Activated T-helper 17 cell treated with anti-CD3 and anti-CD28 coated beads, Interleukin-2, amount 50 U/mL, for 72 hours (primary cell): ENCODE results near the gene KRTAP12-1. TPM values are rescaled to one million over a fixed set of nuclear protein-coding genes. Genes with fewer than 3 reads are reported as not detected.

Source experiments
- ATAC-seq: fragments of 150-1000 bp; cut with Tn5 transposase; replicated peaks from 2 replicates; pipeline ENCODE4 v1.10.0; 2021; ENCODE audit warnings: mild to moderate bottlenecking, moderate library complexity
- H3K27ac Mint-ChIP-seq: one replicate; pipeline ENCODE4 v1.8.0; 2022; ENCODE audit warnings: mixed read lengths
- H3K27me3 Mint-ChIP-seq: one replicate; pipeline ENCODE4 v1.8.0; 2022; ENCODE audit warnings: mixed read lengths
- H3K36me3 Mint-ChIP-seq: one replicate; pipeline ENCODE4 v1.8.0; 2022; ENCODE audit warnings: low read depth, mild to moderate bottlenecking, mixed read lengths
- H3K4me1 Mint-ChIP-seq: one replicate; pipeline ENCODE4 v1.8.0; 2022; ENCODE audit warnings: mixed read lengths
- H3K4me3 Mint-ChIP-seq: one replicate; pipeline ENCODE4 v1.8.0; 2022; ENCODE audit warnings: mild to moderate bottlenecking, mixed read lengths
- H3K9me3 Mint-ChIP-seq: one replicate; pipeline ENCODE4 v1.8.0; 2022; ENCODE audit warnings: mixed read lengths
- total RNA-seq, 2 donors: library from RNA; stranded (reverse); gene quantifications; one replicate each; pipeline ENCODE4 v1.2.3, GENCODE V29; 2022

Gene KRTAP12-1
- total RNA-seq, 2 donors from 2014 or later: not detected

DNA sequence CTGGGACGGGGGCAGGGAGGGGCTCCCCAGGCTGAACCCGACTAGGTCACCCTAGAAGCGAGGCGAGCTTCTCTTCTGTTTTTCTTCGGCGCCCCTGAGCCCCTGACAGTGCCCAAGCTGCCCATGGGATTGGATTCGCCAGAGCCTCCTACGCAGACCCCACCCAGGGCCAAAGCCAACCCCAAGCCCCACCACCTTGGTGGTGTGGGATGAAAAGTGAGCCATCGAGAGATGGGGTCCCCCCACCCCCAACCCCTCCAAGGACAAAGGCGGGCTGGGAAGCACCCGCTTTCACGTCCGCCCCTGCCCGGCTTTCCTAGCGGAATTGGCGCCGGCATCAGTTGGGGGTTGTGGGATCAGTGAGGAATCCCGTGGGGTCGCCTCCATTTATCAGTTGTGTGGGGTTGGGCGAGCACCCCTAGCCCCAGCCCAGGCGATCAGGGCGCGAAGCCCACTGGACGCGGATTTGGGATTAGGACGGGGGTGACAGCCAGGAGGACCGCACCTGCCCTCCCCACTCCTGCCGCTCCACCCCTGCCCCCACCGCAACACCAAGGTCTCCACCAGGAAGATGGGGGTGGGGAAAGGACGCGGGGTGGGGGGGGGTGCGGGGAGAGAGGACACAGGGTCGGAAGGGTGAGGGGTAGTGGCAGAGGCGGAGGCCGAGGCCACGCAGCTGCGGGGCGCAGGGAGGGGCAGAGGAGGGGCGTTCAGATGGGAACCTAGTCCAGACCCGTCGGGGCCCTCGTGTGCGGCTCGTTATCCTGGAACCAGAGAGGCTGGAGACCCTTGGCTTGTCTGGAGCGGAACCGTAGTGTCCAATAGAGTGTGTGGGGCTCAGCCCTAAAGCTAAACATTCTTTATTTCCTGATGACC, 25.0 kb upstream of the KRTAP12-1 start:
- Mint-ChIP-seq H3K27ac (no peak overlapping the region), H3K9me3 (no peaks in the 10 kb centered on the region), H3K27me3 (peaks cover 46% of the 10 kb centered on the region), H3K4me3 (no peak overlapping the region), H3K4me1 (peaks cover 22% of the 10 kb centered on the region), H3K36me3 (no peaks in the 10 kb centered on the region)
- no peak for ATAC-seq

DNA sequence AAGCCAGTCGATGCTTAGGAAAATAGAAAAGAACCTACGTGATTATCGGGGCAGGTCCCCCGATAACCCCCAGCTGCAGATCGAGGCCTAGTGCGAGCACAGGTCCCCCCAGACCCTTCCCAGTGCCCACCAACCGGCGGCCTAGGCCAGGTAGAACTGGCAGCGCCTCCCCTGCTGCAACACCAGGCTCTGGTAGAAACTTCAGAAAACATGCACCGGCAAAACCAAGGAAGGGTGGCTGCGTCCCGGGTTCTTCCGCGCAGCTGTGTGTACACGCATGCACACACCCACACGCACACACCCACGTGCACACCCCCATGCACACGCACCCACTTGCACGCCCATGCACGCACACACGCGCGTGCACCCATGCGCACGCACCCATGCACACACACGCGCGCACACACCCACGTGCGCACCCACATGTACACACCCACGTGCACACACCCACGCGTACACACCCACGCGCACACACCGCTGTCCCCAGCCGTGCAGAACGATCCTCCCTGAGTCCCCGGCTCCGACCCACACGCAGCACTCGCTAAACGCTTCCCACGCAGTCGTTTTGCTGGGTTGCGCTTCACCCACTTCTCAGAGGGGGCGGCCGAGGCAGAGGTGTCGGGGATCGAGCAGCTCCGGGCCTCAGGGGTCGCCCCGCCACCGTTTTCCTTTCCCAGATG, 24.2 kb upstream of the KRTAP12-1 start:
- H3K27me3 Mint-ChIP-seq: peaks cover 50% of the 10 kb centered on the region
- ATAC-seq: no peak
- no peaks in the 10 kb centered on the region for H3K36me3 Mint-ChIP-seq
- peaks cover 16% of the 10 kb centered on the region for H3K4me1 Mint-ChIP-seq
- no peak overlapping the region for H3K4me3 Mint-ChIP-seq
- no peaks in the 10 kb centered on the region for H3K9me3 Mint-ChIP-seq
- H3K27ac Mint-ChIP-seq: no peak overlapping the region

DNA sequence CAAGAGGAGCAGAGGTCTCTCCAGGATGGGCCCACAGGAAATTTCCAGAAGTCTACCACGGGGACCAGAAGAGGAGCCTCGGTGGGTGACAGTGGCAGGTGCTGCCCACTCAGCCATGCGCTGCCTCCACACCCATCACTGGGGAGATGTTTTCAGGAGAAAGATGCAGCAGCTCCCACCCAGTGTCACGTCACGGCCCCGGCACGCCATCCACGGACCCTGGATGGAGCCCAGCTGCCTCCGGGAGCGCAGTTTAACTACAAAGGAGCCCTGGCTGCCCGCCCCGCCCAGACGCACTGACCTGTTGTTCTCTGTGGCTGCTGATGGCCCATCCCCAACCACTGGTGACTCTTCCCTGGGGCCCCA, 22.7 kb upstream of the KRTAP12-1 start:
- Mint-ChIP-seq H3K36me3 (no peaks in the 10 kb centered on the region), H3K4me3 (no peak overlapping the region), H3K4me1 (peaks cover 11% of the 10 kb centered on the region), H3K27ac (no peak overlapping the region), H3K9me3 (no peaks in the 10 kb centered on the region), H3K27me3 (peaks cover 50% of the 10 kb centered on the region)
- ATAC-seq: no peak

DNA sequence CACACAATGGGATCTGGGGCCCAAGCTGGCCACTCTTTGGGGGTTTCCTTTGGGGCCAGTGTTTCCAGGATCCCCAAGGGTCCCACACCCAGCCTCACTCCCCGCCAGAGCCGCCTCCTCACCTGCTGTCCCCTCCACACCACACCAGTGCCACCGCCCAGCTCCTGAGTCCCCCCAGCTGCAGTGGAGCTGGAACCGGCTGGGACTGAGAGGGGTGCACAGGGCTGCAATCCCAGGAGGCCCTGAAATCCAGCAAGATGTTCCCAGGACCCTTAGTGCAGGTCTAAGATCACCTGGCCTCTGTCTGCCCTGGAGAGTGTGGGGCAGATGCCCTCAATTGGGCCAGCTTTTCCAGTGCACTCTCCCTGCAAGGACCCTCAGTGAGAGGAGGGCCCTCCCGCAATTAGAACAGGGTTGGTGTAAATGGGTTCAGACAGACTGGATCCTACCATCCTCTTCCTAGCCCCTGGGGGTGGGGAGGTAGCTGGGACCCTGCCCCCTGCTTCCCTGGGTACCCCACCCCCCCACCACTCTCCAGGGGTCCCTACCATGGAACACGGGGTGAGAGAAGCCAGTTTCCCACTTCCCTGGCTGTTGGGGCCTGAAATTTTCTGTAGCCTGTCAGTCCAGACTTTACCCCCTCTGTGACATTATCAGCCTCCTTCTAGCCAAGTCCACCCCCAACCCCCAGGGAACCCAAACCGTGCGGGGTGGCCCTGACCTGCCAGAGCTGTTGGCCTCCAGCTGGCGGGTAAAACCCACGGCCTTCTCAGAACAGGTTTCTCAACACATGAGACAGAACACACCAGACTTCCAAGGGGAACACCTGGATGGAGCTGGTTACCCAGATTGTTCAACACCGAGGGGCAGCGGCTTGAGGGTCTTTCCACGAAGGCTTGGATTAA, 22.0 kb upstream of the KRTAP12-1 start:
- no peak overlapping the region for H3K4me3 Mint-ChIP-seq
- H3K4me1 Mint-ChIP-seq: peaks cover 9% of the 10 kb centered on the region
- ATAC-seq: no peak
- H3K27ac Mint-ChIP-seq: no peak overlapping the region
- no peaks in the 10 kb centered on the region for H3K9me3 Mint-ChIP-seq
- peaks cover 49% of the 10 kb centered on the region for H3K27me3 Mint-ChIP-seq
- no peaks in the 10 kb centered on the region for H3K36me3 Mint-ChIP-seq

DNA sequence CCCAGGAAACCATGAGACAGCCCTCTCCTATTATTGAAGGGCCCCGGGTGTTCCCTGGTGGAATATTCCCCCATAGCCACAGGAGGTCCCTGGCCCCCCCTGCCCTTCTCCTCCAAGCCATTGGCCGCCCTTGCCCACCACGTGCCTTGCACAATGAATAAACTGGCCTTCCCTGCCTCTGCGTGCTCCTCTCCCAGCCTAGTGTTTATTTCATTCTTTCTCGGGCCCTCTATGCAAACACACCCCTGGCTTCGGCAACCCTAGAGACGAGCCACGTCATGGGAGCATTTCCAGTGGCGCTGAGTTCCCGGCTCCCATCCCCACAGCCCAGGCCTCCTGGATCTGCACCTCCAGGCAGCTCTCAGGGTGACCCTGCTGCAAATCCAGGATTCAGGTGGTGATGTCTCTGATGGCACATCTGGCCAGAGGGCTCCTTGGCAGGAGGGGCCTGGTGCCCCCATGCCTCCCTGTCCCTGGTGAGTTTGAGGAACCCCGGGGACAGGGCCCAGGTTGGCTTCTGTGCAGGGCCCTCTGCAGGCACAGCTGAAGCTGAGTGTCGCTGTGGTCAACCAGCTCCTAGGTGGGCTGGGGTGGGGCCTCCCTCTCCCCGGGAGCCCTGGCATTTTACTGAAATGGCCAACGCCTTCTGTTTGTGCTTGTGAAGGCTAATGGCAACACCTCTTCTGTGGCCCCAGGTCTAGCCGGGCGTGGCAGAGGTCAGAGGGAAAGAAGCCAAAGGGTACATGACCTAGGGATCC, 21.2 kb upstream of the KRTAP12-1 start:
- Mint-ChIP-seq H3K27ac (no peak overlapping the region), H3K9me3 (no peaks in the 10 kb centered on the region), H3K27me3 (peaks cover 52% of the 10 kb centered on the region), H3K4me3 (no peak overlapping the region), H3K4me1 (peaks cover 9% of the 10 kb centered on the region), H3K36me3 (no peaks in the 10 kb centered on the region)
- ATAC-seq: no peak

DNA sequence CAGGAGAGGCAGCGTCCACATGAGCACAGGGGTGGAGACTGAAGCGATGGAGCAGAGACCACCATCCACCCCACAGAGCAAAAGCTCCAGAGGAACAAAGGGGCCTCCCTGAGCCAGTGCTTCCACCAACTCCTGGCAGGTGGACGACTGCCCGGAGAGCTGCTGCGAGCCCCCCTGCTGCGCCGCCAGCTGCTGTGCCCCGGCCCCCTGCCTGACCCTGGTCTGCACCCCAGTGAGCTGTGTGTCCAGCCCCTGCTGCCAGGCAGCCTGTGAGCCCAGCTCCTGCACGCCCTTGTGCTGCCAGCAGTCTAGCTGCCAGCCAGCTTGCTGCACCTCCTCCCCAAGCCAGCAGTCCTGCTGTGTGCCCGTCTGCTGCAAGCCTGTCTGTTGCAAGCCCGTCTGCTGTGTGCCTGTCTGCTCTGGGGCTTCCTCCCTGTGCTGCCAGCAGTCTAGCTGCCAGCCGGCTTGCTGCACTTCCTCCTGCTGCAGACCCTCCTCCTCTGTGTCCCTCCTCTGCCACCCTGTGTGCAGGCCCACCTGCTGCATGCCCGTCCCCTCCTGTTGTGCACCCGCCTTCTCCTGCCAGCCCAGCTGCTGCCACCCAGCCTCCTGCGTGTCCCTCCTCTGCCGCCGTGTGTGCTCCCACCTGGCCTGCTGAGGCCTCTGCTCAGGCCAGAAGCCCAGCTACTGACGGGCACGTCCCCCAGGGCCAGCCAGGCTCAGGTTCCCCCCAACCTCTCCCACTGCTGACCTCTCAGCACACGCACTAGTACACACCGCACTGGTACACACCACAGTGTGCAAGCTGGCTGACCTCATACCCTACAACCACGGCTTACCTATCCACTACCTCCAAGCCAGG, 20.4 kb upstream of the KRTAP12-1 start:
- no peak overlapping the region for H3K27ac Mint-ChIP-seq
- ATAC-seq: no peak
- H3K27me3 Mint-ChIP-seq: peaks cover 60% of the 10 kb centered on the region
- peaks cover 13% of the 10 kb centered on the region for H3K4me1 Mint-ChIP-seq
- H3K9me3 Mint-ChIP-seq: no peaks in the 10 kb centered on the region
- no peaks in the 10 kb centered on the region for H3K36me3 Mint-ChIP-seq
- no peak overlapping the region for H3K4me3 Mint-ChIP-seq

DNA sequence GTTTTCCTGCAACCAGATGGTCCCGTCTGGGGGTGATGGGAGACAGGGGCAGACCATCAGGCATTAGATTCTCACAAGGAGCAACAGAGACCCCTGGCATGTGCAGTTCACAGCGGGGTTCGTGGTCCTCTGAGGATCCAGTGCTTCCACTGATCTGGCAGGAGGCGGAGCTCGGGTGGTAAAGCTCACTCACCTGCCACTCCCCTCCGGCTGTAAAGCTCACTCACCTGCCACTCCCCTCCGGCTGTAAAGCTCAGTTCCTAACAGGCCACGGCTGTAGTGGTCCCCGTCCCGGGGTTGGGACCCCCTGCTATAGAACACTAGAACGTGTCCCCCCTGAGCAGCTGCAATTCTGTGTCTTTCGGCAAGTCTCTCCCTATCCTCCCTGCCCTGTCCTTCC, 19.6 kb upstream of the KRTAP12-1 start:
- no peak for ATAC-seq
- Mint-ChIP-seq H3K9me3 (no peaks in the 10 kb centered on the region), H3K4me3 (no peak overlapping the region), H3K4me1 (peaks cover 13% of the 10 kb centered on the region), H3K36me3 (no peaks in the 10 kb centered on the region), H3K27ac (no peak overlapping the region), H3K27me3 (peaks cover 66% of the 10 kb centered on the region)

DNA sequence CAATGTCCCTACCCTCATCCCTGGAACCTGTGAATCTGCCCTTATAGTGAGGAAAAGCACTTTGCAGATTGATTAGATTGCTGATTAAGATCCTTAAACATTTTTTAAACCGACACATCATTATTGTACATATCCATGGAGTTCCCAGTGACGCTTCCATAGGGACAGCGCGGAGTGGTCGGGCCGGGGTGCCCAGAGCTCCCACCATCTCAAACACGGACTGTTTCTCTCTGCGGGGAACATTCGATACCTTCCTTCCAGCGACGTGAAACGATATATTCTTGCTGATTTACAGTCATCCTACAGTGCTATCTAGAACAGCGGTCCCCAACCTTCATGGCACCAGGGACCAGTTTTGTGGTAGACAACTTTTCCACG, 19.0 kb upstream of the KRTAP12-1 start:
- no peak for ATAC-seq
- H3K27me3 Mint-ChIP-seq: peaks cover 66% of the 10 kb centered on the region

DNA sequence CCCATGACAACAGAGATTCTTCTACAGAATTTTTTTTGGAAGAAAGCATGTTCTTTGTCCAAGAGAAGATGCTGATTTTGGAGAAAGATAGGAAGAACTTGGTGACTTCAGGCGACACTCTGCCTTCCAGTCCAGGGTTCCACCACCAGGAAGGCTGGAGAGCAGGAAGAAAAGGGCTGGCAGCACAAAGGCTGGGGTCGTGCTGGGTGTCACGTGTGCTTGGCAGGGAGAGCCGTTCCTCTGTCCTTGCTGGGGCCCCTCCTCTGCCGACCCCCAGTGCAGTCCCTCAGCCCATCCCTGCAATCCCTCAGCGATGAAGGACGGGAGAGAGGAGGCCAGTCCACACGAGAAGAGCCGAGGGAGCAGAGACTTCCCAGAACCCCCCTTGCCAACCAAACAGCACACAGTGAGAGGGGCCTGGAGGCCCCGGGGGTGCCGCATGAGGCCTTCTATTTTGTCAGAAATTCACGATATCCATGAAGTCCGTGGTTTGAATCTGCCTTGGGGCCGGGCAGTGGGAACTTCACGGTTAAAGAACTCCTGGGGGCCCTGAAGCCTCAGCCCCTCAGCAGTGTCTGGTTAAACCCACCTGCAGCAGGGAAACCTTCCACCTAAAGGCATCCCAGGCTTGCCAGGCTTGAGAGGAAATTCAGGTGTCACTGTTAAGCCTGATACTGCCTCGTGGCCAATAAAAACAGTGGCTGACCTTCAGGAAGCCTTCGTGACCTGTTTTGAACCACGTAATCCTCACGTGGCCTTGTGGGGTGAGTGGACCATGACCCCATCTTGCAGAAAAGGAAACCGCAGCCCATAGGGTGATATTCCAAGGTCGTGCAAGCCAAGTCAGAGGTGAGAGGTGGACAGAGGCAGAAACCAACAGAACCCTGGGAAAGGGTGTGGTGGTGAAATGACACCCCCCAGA, 18.4 kb upstream of the KRTAP12-1 start:
- H3K9me3 Mint-ChIP-seq: no peaks in the 10 kb centered on the region
- H3K27me3 Mint-ChIP-seq: peaks cover 61% of the 10 kb centered on the region
- H3K4me1 Mint-ChIP-seq: peaks cover 13% of the 10 kb centered on the region
- no peaks in the 10 kb centered on the region for H3K36me3 Mint-ChIP-seq
- no peak overlapping the region for H3K4me3 Mint-ChIP-seq
- H3K27ac Mint-ChIP-seq: no peak overlapping the region
- ATAC-seq: no peak

More for the DNA sequence above, 19.0 kb upstream of the KRTAP12-1 start:
- no peak overlapping the region for H3K4me3 Mint-ChIP-seq
- no peaks in the 10 kb centered on the region for H3K36me3 Mint-ChIP-seq
- H3K9me3 Mint-ChIP-seq: no peaks in the 10 kb centered on the region
- no peak overlapping the region for H3K27ac Mint-ChIP-seq
- peaks cover 13% of the 10 kb centered on the region for H3K4me1 Mint-ChIP-seq

DNA sequence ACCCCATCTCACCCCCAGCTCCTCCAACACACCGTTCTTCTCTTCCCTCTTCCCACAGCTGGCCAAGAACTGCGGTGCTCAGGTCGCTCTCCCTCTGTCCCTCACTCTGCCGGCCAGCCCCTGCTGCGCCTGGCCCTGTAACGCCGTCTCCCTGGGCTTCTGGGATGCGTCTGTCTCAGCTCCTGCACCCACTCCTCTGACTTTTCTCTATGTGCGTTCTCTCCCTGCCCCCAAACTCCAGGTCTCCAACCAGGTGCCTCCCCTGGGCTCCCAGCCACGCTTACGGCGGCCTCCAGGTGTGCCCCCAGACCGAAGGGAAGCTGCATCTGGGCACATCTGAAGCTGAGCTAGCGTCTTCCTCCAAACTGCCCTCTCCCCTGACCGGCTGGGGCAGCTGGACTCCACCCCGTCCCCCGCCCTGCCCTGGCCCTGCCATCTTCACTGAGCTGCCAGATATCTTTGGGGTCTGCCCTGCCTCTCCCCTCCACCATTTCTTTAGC, 17.6 kb upstream of the KRTAP12-1 start:
- H3K27me3 Mint-ChIP-seq: peaks cover 54% of the 10 kb centered on the region
- ATAC-seq: no peak
- H3K36me3 Mint-ChIP-seq: no peaks in the 10 kb centered on the region
- peaks cover 13% of the 10 kb centered on the region for H3K4me1 Mint-ChIP-seq
- no peak overlapping the region for H3K27ac Mint-ChIP-seq
- no peak overlapping the region for H3K4me3 Mint-ChIP-seq
- H3K9me3 Mint-ChIP-seq: no peaks in the 10 kb centered on the region

DNA sequence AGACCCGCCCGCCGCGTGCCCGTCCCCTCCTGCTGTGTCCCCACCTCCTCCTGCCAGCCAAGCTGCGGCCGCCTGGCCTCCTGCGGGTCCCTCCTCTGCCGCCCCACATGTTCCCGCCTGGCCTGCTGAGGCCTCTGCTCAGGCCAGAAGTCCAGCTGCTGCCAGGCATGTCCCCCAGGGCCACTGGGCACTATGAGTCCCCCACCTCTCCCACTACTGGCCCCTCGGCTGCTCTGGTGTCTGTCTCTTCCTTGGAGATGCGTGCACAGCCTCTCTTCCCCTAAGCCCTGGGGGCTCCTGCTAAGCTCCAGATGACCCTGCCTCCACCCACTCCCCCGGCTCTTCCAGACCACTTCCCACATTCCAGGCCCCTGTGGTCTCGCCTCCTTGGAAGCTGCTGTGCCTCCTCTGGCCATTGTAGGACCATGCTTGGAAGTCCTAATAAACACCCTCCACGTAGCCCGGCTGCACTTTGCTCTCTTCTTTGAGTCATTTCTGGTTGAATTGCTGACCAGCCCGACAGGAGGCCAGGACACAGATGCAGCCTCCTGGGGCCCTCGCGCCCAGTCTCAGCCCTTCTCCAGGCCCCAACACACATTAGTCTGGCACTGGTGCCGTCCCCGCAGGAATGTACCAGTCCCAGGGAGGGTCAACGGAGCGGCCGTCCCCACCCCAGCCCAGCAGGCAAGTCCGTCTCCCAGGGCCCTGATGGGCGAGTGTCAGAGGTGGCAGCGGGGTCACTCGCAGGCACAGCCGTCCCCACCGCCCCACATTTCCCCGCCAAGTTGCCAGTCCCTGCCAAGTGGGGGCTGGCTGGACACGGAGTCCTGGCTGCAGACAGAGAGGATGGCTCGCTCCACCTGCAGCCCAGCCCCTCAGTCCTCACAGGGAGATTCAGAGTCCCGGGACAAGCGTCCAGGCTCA, 16.1 kb upstream of the KRTAP12-1 start:
- no peaks in the 10 kb centered on the region for H3K9me3 Mint-ChIP-seq
- peaks cover 13% of the 10 kb centered on the region for H3K4me1 Mint-ChIP-seq
- no peak overlapping the region for H3K4me3 Mint-ChIP-seq
- ATAC-seq: no peak
- peaks cover 48% of the 10 kb centered on the region for H3K27me3 Mint-ChIP-seq
- H3K36me3 Mint-ChIP-seq: no peaks in the 10 kb centered on the region
- no peak overlapping the region for H3K27ac Mint-ChIP-seq
